ENCODE measurements around the gene SRC. TPM values are rescaled to one million over a fixed set of nuclear protein-coding genes. Genes with fewer than 3 reads are reported as not detected.

The SRC gene
- total RNA-seq, 8 experiments from 2014 or later = 13.5 to 31.4 (median 17.7) TPM

- 47 to 100% (median 67%) methylated on average over 1 to 3 of the region's 24 CpGs; no CpG with 5 or more reads in 7 of the 10 experiments for WGBS, 10 experiments
- H3K27ac ChIP-seq = peak overlapping the region; percentile 79 to 90
- H3K4me3 ChIP-seq = no peak overlapping the region
- in situ Hi-C loops (cut with MboI; ENCODE audit: low pct_unique_long_range_greater_than_20kb in 2 of 9, low sequenced_read_pairs in 9 of 9, unreplicated experiment in 9 of 9) = loop anchor here in 2 of 9 experiments (10.0 to 25.0 kb wide), 3 partner anchors 110 to 140 kb away; partner anchors contain the start of genes BLCAP (in 2 of the 2), MANBAL (in 1 of the 2) and NNAT (in 1 of the 2)
- H3K4me1 ChIP-seq (replicated peaks in 1 of 2) = peaks cover 33% of the 10 kb centered on the region in 2 donors
- peak in 3 of 8 experiments; percentile 46 to 58 (median 50) for ATAC-seq (replicated peaks in 6 of 8)
These were observed 51.4 kb downstream of the SRC start for GRCh38 chr20:37397076-37397953.

- Histone ChIP-seq H3K4me3 (no peak overlapping the region), H3K27ac (no peak overlapping the region), H3K4me1 (replicated peaks in 1 of 2) (peaks cover 33% of the 10 kb centered on the region in 2 donors)
- in situ Hi-C loops (cut with MboI; ENCODE audit: low pct_unique_long_range_greater_than_20kb in 2 of 9, low sequenced_read_pairs in 9 of 9, unreplicated experiment in 9 of 9) = loop anchor here in 2 of 9 experiments (10.0 to 25.0 kb wide), 3 partner anchors 111 to 139 kb away; partner anchors contain the start of genes BLCAP (in 2 of the 2), MANBAL (in 1 of the 2) and NNAT (in 1 of the 2)
- 67 to 100% (median 86%) methylated on average over 1 to 7 of the region's 30 CpGs; no CpG with 5 or more reads in 3 of the 10 experiments for WGBS, 10 experiments
- no peak for ATAC-seq (replicated peaks in 6 of 8)
These were observed 52.2 kb downstream of the SRC start for GRCh38 chr20:37397954-37398749.

- H3K4me1 ChIP-seq (replicated peaks in 1 of 2) = peaks cover 28 to 31% of the 10 kb centered on the region in 2 donors
- WGBS, 10 experiments = 60 to 100% (median 91%) methylated on average over 1 to 5 of the region's 15 CpGs; no CpG with 5 or more reads in 4 of the 10 experiments
- in situ Hi-C loops (cut with MboI; ENCODE audit: low pct_unique_long_range_greater_than_20kb in 2 of 9, low sequenced_read_pairs in 9 of 9, unreplicated experiment in 9 of 9) = loop anchor here in 2 of 9 experiments (10.0 to 25.0 kb wide), 3 partner anchors 112 to 138 kb away; partner anchors contain the start of genes BLCAP (in 2 of the 2), MANBAL (in 1 of the 2) and NNAT (in 1 of the 2)
- H3K27ac ChIP-seq = no peak overlapping the region
- ATAC-seq (replicated peaks in 6 of 8) = no peak
- H3K4me3 ChIP-seq = no peak overlapping the region
These were observed 53.0 kb downstream of the SRC start for GRCh38 chr20:37398750-37399621.

DNA sequence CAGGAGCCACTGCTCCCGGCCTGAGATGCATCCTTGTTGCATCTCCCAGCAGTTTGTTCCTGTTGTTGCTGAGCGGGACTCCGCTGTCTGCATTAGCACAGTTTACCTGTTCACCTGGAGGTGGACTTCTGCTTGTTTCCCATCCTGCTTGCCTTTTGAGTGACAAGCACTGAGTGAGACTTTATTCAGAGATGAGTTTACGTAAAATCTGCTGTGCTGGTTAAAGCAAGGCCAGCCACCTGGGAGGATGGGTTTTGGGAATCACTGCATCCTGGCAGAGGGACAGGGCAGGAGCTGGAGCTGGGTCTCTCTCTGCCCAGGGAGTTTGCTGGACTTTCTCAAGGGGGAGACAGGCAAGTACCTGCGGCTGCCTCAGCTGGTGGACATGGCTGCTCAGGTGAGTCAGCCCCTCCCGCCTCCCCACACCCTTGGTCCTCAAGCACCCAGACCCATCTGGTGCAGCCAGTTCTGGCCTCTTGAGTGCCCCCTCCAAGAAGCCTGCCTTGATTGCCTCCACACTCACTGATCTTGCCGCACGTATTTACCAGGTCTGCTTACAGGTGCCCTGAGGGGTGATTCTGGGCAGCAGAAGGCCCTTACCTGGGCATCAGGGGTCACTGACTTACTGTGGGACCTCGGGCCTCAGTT is 55.5 kb downstream of the SRC start:
- Histone ChIP-seq H3K4me1 (replicated peaks in 1 of 2) (peaks cover 13 to 16% of the 10 kb centered on the region in 2 donors), H3K4me3 (no peak overlapping the region), H3K27ac (no peak overlapping the region)
- no peak for ATAC-seq (replicated peaks in 6 of 8)
- 83 to 100% (median 100%) methylated on average over 1 to 2 of the region's 9 CpGs; no CpG with 5 or more reads in 6 of the 10 experiments for WGBS, 10 experiments
- in situ Hi-C loops (cut with MboI; ENCODE audit: low pct_unique_long_range_greater_than_20kb in 2 of 9, low sequenced_read_pairs in 9 of 9, unreplicated experiment in 9 of 9) = no loop called here

GRCh38 chr20:37401930-37402675 is 56.2 kb downstream of the SRC start:
- WGBS, 10 experiments = 78 to 100% (median 95%) methylated on average over 1 to 6 of the region's 30 CpGs; no CpG with 5 or more reads in 4 of the 10 experiments
- Histone ChIP-seq H3K4me1 (replicated peaks in 1 of 2) (peaks cover 13 to 18% of the 10 kb centered on the region in 2 donors), H3K4me3 (no peak overlapping the region), H3K27ac (no peak overlapping the region)
- no peak for ATAC-seq (replicated peaks in 6 of 8)
- in situ Hi-C loops (cut with MboI; ENCODE audit: low pct_unique_long_range_greater_than_20kb in 2 of 9, low sequenced_read_pairs in 9 of 9, unreplicated experiment in 9 of 9) = no loop called here

- ATAC-seq (replicated peaks in 6 of 8) = no peak
- Histone ChIP-seq H3K27ac (no peak overlapping the region), H3K4me3 (no peak overlapping the region), H3K4me1 (replicated peaks in 1 of 2) (peaks cover 24 to 30% of the 10 kb centered on the region in 2 donors)
- in situ Hi-C loops (cut with MboI; ENCODE audit: low pct_unique_long_range_greater_than_20kb in 2 of 9, low sequenced_read_pairs in 9 of 9, unreplicated experiment in 9 of 9) = no loop called here
- WGBS, 10 experiments = 93 to 100% (median 100%) methylated on average over 1 to 4 of the region's 37 CpGs; no CpG with 5 or more reads in 7 of the 10 experiments
These were observed 57.4 kb downstream of the SRC start for GRCh38 chr20:37403107-37404033.

GRCh38 chr20:37404461-37404890 is 58.5 kb downstream of the SRC start:
- no peak overlapping the region for H3K27ac ChIP-seq
- 50 to 92% (median 63%) methylated on average over 2 to 3 of the region's 6 CpGs; no CpG with 5 or more reads in 6 of the 10 experiments for WGBS, 10 experiments

DNA sequence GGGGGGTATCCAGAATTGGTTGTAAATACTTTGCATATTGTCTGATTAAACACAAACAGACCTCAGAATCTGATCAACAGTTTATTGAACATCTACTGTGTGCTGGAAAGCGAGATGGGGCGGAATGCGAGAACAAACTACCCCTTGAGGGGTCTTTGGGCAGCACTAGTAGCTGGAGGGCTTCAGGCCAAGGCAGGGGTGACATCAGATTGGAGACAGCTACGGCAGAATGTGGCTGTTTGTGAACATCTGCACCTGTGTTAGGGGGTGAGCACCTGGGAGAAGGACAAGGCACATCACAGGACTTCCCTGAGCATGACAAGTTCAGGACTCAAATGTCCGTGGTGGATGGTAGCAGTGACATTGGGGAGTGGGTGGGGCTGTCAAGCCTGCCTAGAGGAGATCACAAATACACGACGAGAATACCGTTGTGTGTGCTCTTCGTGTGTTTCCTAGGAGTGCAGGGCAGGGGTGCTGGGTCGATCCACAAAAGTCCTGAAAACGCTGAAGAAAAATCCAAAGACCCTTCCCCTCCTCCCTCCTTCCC is 59.5 kb downstream of the SRC start:
- Histone ChIP-seq H3K27ac (no peak overlapping the region), H3K4me3 (no peak overlapping the region), H3K4me1 (replicated peaks in 1 of 2) (peaks cover 45 to 48% of the 10 kb centered on the region in 2 donors)
- ATAC-seq (replicated peaks in 6 of 8) = no peak
- in situ Hi-C loops (cut with MboI; ENCODE audit: low pct_unique_long_range_greater_than_20kb in 2 of 9, low sequenced_read_pairs in 9 of 9, unreplicated experiment in 9 of 9) = no loop called here
- 13 to 100% (median 87%) methylated on average over 2 to 9 of the region's 11 CpGs; no CpG with 5 or more reads in 3 of the 10 experiments for whole genome bisulfite sequencing, 10 experiments

More at GRCh38 chr20:37404461-37404890, 58.5 kb downstream of the SRC start:
- in situ Hi-C loops (cut with MboI; ENCODE audit: low pct_unique_long_range_greater_than_20kb in 2 of 9, low sequenced_read_pairs in 9 of 9, unreplicated experiment in 9 of 9) = no loop called here
- peaks cover 35 to 41% of the 10 kb centered on the region in 2 donors for H3K4me1 ChIP-seq (replicated peaks in 1 of 2)
- H3K4me3 ChIP-seq = no peak overlapping the region
- no peak for ATAC-seq (replicated peaks in 6 of 8)

- Histone ChIP-seq H3K4me1 (replicated peaks in 1 of 2) (peaks cover 54 to 57% of the 10 kb centered on the region in 2 donors), H3K27ac (peak overlapping the region; percentile 25 to 43), H3K4me3 (peak overlapping the region in 3 of 5 donors; percentile 5 to 26 (median 10))
- ATAC-seq (replicated peaks in 6 of 8) = peak; percentile 52 to 79 (median 62)
- in situ Hi-C loops (cut with MboI; ENCODE audit: low pct_unique_long_range_greater_than_20kb in 2 of 9, low sequenced_read_pairs in 9 of 9, unreplicated experiment in 9 of 9) = no loop called here
- 5 to 50% (median 14%) methylated on average over 2 to 35 of the region's 49 CpGs; no CpG with 5 or more reads in 4 of the 10 experiments for WGBS, 10 experiments
These were observed 60.4 kb downstream of the SRC start for GRCh38 chr20:37406010-37406998.

Data from motor neuron (in vitro differentiated cells).